ENCODE measurements around the gene LEUTX. TPM values are rescaled to one million over a fixed set of nuclear protein-coding genes. Genes with fewer than 3 reads are reported as not detected.
"Not testable (repeated sequence)": the region's sequence is repeated elsewhere in the genome, so short reads cannot be mapped to it uniquely, and the experiment has no call there.

LEUTX gene
- total and polyA plus RNA-seq, 9 donors: not detected

- no peak overlapping the region for H3K4me3 ChIP-seq
- TF ChIP-seq POLR2A (IDR thresholded peaks at IDR 0.05) (no peak), EP300 (IDR thresholded peaks at IDR 0.05) (no peak), CTCF (IDR thresholded peaks at IDR 0.05) (no peak)
- no peak for DNase-seq
- no peaks in the 10 kb centered on the region for H3K27me3 ChIP-seq
- WGBS, 3 donors: 76 to 81% (median 78%) methylated on average over 5 of the region's 5 CpGs
- no peaks in the 10 kb centered on the region for H3K9me3 ChIP-seq
- no peaks in the 10 kb centered on the region for H3K4me1 ChIP-seq (ENCODE audit: insufficient read depth)
- H3K36me3 ChIP-seq: no peaks in the 10 kb centered on the region
- intact Hi-C loops (cut with DNase I): no loop called here
- no peak overlapping the region for H3K27ac ChIP-seq
These were observed 29.3 kb downstream of the LEUTX start for GRCh38 chr19:39807846-39808364.

- H3K4me3 ChIP-seq; DNase-seq; intact Hi-C loops (cut with DNase I); H3K27me3 ChIP-seq; H3K27ac ChIP-seq; H3K4me1 ChIP-seq (ENCODE audit: insufficient read depth); H3K36me3 ChIP-seq; H3K9me3 ChIP-seq: not testable (repeated sequence)
- 87 to 91% (median 88%) methylated on average over 7 of the region's 7 CpGs for WGBS, 3 donors
These were observed 30.0 kb downstream of the LEUTX start for GRCh38 chr19:39808688-39809087.

DNA sequence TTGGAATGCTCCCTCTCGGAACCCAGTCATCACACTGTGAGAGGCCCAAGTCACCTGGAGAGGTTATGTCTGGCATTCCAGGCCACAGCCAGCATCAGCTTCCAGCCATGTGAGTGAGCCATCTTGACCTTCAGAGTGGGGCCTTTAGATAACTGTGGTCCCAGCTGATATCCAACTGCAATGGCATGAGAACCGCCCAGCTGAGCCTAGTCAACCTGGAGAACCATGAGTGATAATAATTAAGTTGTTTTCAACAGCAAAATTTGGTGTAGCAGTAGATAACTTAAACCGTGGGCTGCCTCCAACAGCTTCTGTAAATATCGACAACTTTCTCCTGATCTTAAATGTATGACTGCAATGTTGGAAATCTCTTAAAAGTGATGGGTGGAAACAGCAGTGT lies 30.7 kb downstream of the LEUTX start:
- no peak for TF ChIP-seq EP300 (IDR thresholded peaks at IDR 0.05)
- TF ChIP-seq CTCF (IDR thresholded peaks at IDR 0.05): no peak
- no peak for TF ChIP-seq POLR2A (IDR thresholded peaks at IDR 0.05)
- intact Hi-C loops (cut with DNase I): no loop called here
- Histone ChIP-seq H3K4me1 (ENCODE audit: insufficient read depth) (no peaks in the 10 kb centered on the region), H3K27ac (no peak overlapping the region), H3K4me3 (no peak overlapping the region), H3K27me3 (no peaks in the 10 kb centered on the region), H3K9me3 (no peaks in the 10 kb centered on the region), H3K36me3 (no peaks in the 10 kb centered on the region)
- WGBS, 3 donors: 89 to 94% (median 92%) methylated on average over 4 of the region's 4 CpGs
- no peak for DNase-seq

GRCh38 chr19:39810424-39810823 lies 31.8 kb downstream of the LEUTX start:
- Histone ChIP-seq H3K4me1 (ENCODE audit: insufficient read depth) (no peaks in the 10 kb centered on the region), H3K27ac (no peak overlapping the region), H3K4me3 (no peak overlapping the region), H3K27me3 (no peaks in the 10 kb centered on the region), H3K36me3 (no peaks in the 10 kb centered on the region), H3K9me3 (no peaks in the 10 kb centered on the region)
- 82 to 89% (median 89%) methylated on average over 4 of the region's 4 CpGs for WGBS, 3 donors
- intact Hi-C loops (cut with DNase I): no loop called here
- no peak for DNase-seq
- TF ChIP-seq CTCF (IDR thresholded peaks at IDR 0.05): no peak
- no peak for TF ChIP-seq EP300 (IDR thresholded peaks at IDR 0.05)
- no peak for TF ChIP-seq POLR2A (IDR thresholded peaks at IDR 0.05)

DNA sequence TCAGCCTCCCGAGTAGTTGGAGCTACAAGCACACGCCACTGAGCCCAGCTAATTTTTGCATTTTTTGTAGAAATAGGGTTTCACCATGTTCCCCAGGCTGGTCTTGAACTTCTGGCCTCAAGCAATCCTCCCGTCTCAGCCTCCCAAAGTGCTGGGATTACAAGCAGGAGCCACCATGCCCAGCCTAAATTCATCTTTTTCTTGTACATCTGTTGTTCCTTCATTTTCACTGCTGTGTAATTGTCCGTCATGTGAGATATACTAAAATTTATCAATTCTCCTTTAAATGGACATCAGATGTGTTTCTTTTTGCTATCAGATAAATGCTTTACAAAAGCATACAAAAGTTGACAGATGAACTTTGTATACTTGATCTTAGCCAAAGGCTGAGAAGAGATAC lies 32.4 kb downstream of the LEUTX start:
- Histone ChIP-seq H3K27ac (no peak overlapping the region), H3K9me3 (no peaks in the 10 kb centered on the region), H3K27me3 (no peaks in the 10 kb centered on the region), H3K4me1 (ENCODE audit: insufficient read depth) (no peaks in the 10 kb centered on the region), H3K4me3 (no peak overlapping the region), H3K36me3 (no peaks in the 10 kb centered on the region)
- intact Hi-C loops (cut with DNase I): no loop called here
- WGBS, 3 donors: 82 to 86% (median 84%) methylated on average over 4 of the region's 4 CpGs
- no peak for TF ChIP-seq CTCF (IDR thresholded peaks at IDR 0.05)
- no peak for TF ChIP-seq POLR2A (IDR thresholded peaks at IDR 0.05)
- no peak for TF ChIP-seq EP300 (IDR thresholded peaks at IDR 0.05)
- no peak for DNase-seq

Data from ovary (tissue), 9 donors.